Measurements from ENCODE around the gene ASS1. TPM values are rescaled to one million over a fixed set of nuclear protein-coding genes. Genes with fewer than 3 reads are reported as not detected.
"Not testable (repeated sequence)": the region's sequence is repeated elsewhere in the genome, so short reads cannot be mapped to it uniquely, and the experiment has no call there.

Gene ASS1
- total RNA-seq, 4 donors from 2014 or later = 57.9 to 345 (median 266) TPM

GRCh38 chr9:130399768-130400167 lies 45.0 kb upstream of the ASS1 start:
- no peak for DNase-seq
- H3K36me3 ChIP-seq = no peaks in the 10 kb centered on the region
- H3K27ac ChIP-seq = no peak overlapping the region
- no peaks in the 10 kb centered on the region for H3K4me1 ChIP-seq
- no peaks in the 10 kb centered on the region for H3K9me3 ChIP-seq
- intact Hi-C loops (cut with DNase I; ENCODE audit: low total_unique reads) (no loop called here), in situ Hi-C loops (cut with MboI; ENCODE audit: low pct_ligation_motif_present in 1 of 4, low pct_unique_long_range_greater_than_20kb in 1 of 4, low sequenced_read_pairs in 3 of 4) (no loop called here)
- no peak for TF ChIP-seq POLR2A (IDR thresholded peaks at IDR 0.05)
- TF ChIP-seq, protein P1, sequence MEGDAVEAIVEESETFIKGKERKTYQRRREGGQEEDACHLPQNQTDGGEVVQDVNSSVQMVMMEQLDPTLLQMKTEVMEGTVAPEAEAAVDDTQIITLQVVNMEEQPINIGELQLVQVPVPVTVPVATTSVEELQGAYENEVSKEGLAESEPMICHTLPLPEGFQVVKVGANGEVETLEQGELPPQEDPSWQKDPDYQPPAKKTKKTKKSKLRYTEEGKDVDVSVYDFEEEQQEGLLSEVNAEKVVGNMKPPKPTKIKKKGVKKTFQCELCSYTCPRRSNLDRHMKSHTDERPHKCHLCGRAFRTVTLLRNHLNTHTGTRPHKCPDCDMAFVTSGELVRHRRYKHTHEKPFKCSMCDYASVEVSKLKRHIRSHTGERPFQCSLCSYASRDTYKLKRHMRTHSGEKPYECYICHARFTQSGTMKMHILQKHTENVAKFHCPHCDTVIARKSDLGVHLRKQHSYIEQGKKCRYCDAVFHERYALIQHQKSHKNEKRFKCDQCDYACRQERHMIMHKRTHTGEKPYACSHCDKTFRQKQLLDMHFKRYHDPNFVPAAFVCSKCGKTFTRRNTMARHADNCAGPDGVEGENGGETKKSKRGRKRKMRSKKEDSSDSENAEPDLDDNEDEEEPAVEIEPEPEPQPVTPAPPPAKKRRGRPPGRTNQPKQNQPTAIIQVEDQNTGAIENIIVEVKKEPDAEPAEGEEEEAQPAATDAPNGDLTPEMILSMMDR (IDR thresholded peaks at IDR 0.05) = no peak
- no peak for TF ChIP-seq EP300 (IDR thresholded peaks at IDR 0.05; ENCODE audit: low read depth)
- no peak for TF ChIP-seq POLR2AphosphoS5 (IDR thresholded peaks at IDR 0.05)
- H3K27me3 ChIP-seq = no peaks in the 10 kb centered on the region
- no peak overlapping the region for H3K4me3 ChIP-seq
- WGBS, 2 donors (ENCODE audit: low coverage in 1 of 2) = 20 to 68% methylated on average over 2 to 8 of the region's 8 CpGs

- no peak overlapping the region for H3K4me3 ChIP-seq
- intact Hi-C loops (cut with DNase I; ENCODE audit: low total_unique reads) = no loop called here
- DNase-seq = no peak
- no peaks in the 10 kb centered on the region for H3K4me1 ChIP-seq
- H3K27ac ChIP-seq = no peak overlapping the region
- in situ Hi-C loops (cut with MboI; ENCODE audit: low pct_ligation_motif_present in 1 of 4, low pct_unique_long_range_greater_than_20kb in 1 of 4, low sequenced_read_pairs in 3 of 4) = no loop called here
- TF ChIP-seq POLR2AphosphoS5 (IDR thresholded peaks at IDR 0.05) (no peak), POLR2A (IDR thresholded peaks at IDR 0.05) (no peak), EP300 (IDR thresholded peaks at IDR 0.05; ENCODE audit: low read depth) (no peak)
- TF ChIP-seq, protein P1 (IDR thresholded peaks at IDR 0.05) = no peak
- H3K36me3 ChIP-seq = no peaks in the 10 kb centered on the region
- no peaks in the 10 kb centered on the region for H3K9me3 ChIP-seq
- H3K27me3 ChIP-seq = no peaks in the 10 kb centered on the region
- WGBS, 2 donors (ENCODE audit: low coverage in 1 of 2) = 85% methylated on average over 8 of the region's 8 CpGs; no CpG with 5 or more reads in 1 of the 2 donors
Observed at GRCh38 chr9:130400870-130401269, 43.9 kb upstream of the ASS1 start.

- H3K36me3 ChIP-seq; H3K27me3 ChIP-seq; intact Hi-C loops (cut with DNase I; ENCODE audit: low total_unique reads); H3K27ac ChIP-seq; H3K4me1 ChIP-seq; DNase-seq; in situ Hi-C loops (cut with MboI; ENCODE audit: low pct_ligation_motif_present in 1 of 4, low pct_unique_long_range_greater_than_20kb in 1 of 4, low sequenced_read_pairs in 3 of 4); H3K4me3 ChIP-seq; H3K9me3 ChIP-seq: not testable (repeated sequence)
- 80 to 93% methylated on average over 1 to 3 of the region's 3 CpGs for WGBS, 2 donors (ENCODE audit: low coverage in 1 of 2)
Observed at GRCh38 chr9:130401742-130402141, 43.0 kb upstream of the ASS1 start.

DNA sequence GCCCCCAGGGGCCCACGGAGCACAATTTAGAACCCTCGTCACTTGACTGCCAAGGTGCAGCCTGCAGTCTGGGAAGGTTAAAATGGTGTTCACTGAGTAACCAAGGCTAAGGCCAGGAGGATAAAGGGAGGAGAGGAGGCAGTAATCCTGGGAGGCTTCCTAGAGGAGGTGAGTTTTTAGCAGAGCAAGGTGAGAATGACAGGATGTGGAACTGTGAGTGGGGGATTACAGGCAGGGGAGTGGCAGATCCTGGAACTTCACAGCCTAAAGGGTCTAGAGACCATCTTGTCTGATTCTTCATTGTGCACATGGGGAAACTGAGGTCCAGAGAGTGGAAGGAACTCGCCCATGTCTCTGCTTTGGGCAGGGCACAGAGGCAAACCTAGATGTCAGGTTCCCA lies 42.5 kb upstream of the ASS1 start:
- H3K27me3 ChIP-seq = no peaks in the 10 kb centered on the region
- H3K4me1 ChIP-seq = no peaks in the 10 kb centered on the region
- TF ChIP-seq EP300 (IDR thresholded peaks at IDR 0.05; ENCODE audit: low read depth) (no peak), POLR2A (IDR thresholded peaks at IDR 0.05) (no peak), POLR2AphosphoS5 (IDR thresholded peaks at IDR 0.05) (no peak)
- TF ChIP-seq, protein P1 (IDR thresholded peaks at IDR 0.05) = no peak
- no peak overlapping the region for H3K27ac ChIP-seq
- DNase-seq = no peak
- no peak overlapping the region for H3K4me3 ChIP-seq
- H3K36me3 ChIP-seq = no peaks in the 10 kb centered on the region
- in situ Hi-C loops (cut with MboI; ENCODE audit: low pct_ligation_motif_present in 1 of 4, low pct_unique_long_range_greater_than_20kb in 1 of 4, low sequenced_read_pairs in 3 of 4) = no loop called here
- 82% methylated on average over 3 of the region's 3 CpGs; no CpG with 5 or more reads in 1 of the 2 donors for WGBS, 2 donors (ENCODE audit: low coverage in 1 of 2)
- H3K9me3 ChIP-seq = no peaks in the 10 kb centered on the region
- intact Hi-C loops (cut with DNase I; ENCODE audit: low total_unique reads) = no loop called here

Data from transverse colon (tissue), 4 donors.